Measurements from ENCODE around the gene HSDL1.

- TF ChIP-seq CTCF (IDR thresholded peaks at IDR 0.05; ENCODE audit: insufficient read depth, low read depth, low read length) (no peak), EZH2 (IDR thresholded peaks at IDR 0.05; ENCODE audit: insufficient read depth, low read length) (no peak)
Observed at GRCh38 chr16:84096447-84097005, 48.5 kb downstream of the HSDL1 start.

Measured in astrocyte (in vitro differentiated cells and primary cell).